ENCODE results near the gene ZMYM4.

- no peak for TF ChIP-seq POLR2A (IDR thresholded peaks at IDR 0.05)
- TF ChIP-seq, protein P1, sequence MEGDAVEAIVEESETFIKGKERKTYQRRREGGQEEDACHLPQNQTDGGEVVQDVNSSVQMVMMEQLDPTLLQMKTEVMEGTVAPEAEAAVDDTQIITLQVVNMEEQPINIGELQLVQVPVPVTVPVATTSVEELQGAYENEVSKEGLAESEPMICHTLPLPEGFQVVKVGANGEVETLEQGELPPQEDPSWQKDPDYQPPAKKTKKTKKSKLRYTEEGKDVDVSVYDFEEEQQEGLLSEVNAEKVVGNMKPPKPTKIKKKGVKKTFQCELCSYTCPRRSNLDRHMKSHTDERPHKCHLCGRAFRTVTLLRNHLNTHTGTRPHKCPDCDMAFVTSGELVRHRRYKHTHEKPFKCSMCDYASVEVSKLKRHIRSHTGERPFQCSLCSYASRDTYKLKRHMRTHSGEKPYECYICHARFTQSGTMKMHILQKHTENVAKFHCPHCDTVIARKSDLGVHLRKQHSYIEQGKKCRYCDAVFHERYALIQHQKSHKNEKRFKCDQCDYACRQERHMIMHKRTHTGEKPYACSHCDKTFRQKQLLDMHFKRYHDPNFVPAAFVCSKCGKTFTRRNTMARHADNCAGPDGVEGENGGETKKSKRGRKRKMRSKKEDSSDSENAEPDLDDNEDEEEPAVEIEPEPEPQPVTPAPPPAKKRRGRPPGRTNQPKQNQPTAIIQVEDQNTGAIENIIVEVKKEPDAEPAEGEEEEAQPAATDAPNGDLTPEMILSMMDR (IDR thresholded peaks at IDR 0.05), result no peak
Observed at GRCh38 chr1:35280006-35280405, 11.5 kb downstream of the ZMYM4 start.
